Ishikawa (cell line): ENCODE data around the gene YBX1.

ENCODE experiments used
- CEBPB ChIP-seq: IDR thresholded peaks from 2 replicates; pipeline ENCODE4 v1.6.1; 2012
- CREB1 ChIP-seq: IDR thresholded peaks from 2 replicates; pipeline ENCODE4 v1.6.1; 2012; ENCODE audit warnings: low read depth
- EGR1 ChIP-seq: IDR thresholded peaks from 2 replicates; pipeline ENCODE4 v1.6.1; 2012
- EP300 ChIP-seq: IDR thresholded peaks from 2 replicates; pipeline ENCODE4 v1.6.1; 2012; ENCODE audit warnings: borderline replicate concordance
- FOXM1 ChIP-seq: IDR thresholded peaks from 2 replicates; pipeline ENCODE4 v1.6.1; 2012; ENCODE audit warnings: low read depth, borderline replicate concordance
- MAX ChIP-seq: IDR thresholded peaks from 2 replicates; pipeline ENCODE4 v1.6.1; 2012
- NFIC ChIP-seq: IDR thresholded peaks from 2 replicates; pipeline ENCODE4 v1.6.1; 2012
- RAD21 ChIP-seq: IDR thresholded peaks from 2 replicates; pipeline ENCODE4 v1.6.1; 2012; ENCODE audit warnings: low read depth
- REST ChIP-seq: IDR thresholded peaks from 2 replicates; pipeline ENCODE4 v1.6.1; 2012; ENCODE audit warnings: low read depth, mild to moderate bottlenecking
- TAF1 ChIP-seq: IDR thresholded peaks from 2 replicates; pipeline ENCODE4 v1.6.1; 2012; ENCODE audit warnings: low read depth, mild to moderate bottlenecking
- TCF12 ChIP-seq: IDR thresholded peaks from 2 replicates; pipeline ENCODE4 v1.6.1; 2012; ENCODE audit warnings: low read depth
- TEAD4 ChIP-seq: IDR thresholded peaks from 2 replicates; pipeline ENCODE4 v1.6.1; 2012
- USF1 ChIP-seq: IDR thresholded peaks from 2 replicates; pipeline ENCODE4 v1.6.1; 2012
- YY1 ChIP-seq: IDR thresholded peaks from 2 replicates; pipeline ENCODE4 v1.6.1; 2012; ENCODE audit warnings: low read depth
- ZBTB7A ChIP-seq: IDR thresholded peaks from 2 replicates; pipeline ENCODE4 v1.6.1; 2012; ENCODE audit warnings: low read depth

YBX1 gene

GRCh38 chr1:42658877-42659337, 23.3 kb upstream of the YBX1 start:
- no peak for TF ChIP-seq FOXM1
- TF ChIP-seq EGR1, result no peak
- no peak for TF ChIP-seq TEAD4
- TF ChIP-seq MAX, result no peak
- TF ChIP-seq RAD21, result no peak
- no peak for TF ChIP-seq NFIC
- no peak for TF ChIP-seq REST
- no peak for TF ChIP-seq TCF12
- no peak for TF ChIP-seq USF1
- no peak for TF ChIP-seq YY1
- TF ChIP-seq EP300, result no peak
- TF ChIP-seq ZBTB7A, result no peak

GRCh38 chr1:42660907-42661500, 21.2 kb upstream of the YBX1 start:
- no peak for TF ChIP-seq ZBTB7A
- no peak for TF ChIP-seq EGR1
- no peak for TF ChIP-seq MAX
- TF ChIP-seq CEBPB, result no peak

GRCh38 chr1:42669936-42670335, 12.3 kb upstream of the YBX1 start:
- TF ChIP-seq YY1, result no peak
- TF ChIP-seq REST, result no peak
- no peak for TF ChIP-seq TCF12
- TF ChIP-seq TEAD4, result peak; percentile 77
- TF ChIP-seq MAX, result peak; percentile 64
- no peak for TF ChIP-seq ZBTB7A
- no peak for TF ChIP-seq RAD21
- no peak for TF ChIP-seq NFIC
- TF ChIP-seq CEBPB, result no peak
- TF ChIP-seq EGR1, result no peak
- TF ChIP-seq CREB1, result no peak
- TF ChIP-seq USF1, result no peak
- no peak for TF ChIP-seq FOXM1

GRCh38 chr1:42670425-42670824, 11.8 kb upstream of the YBX1 start:
- no peak for TF ChIP-seq EGR1
- TF ChIP-seq CEBPB, result no peak
- TF ChIP-seq YY1, result peak; percentile 58; the same call in 1 of the 2 replicates
- no peak for TF ChIP-seq MAX
- TF ChIP-seq TEAD4, result peak; percentile 73
- 0 out of 2 replicates have a peak, but pooled peaks have one; percentile 9 for TF ChIP-seq USF1

GRCh38 chr1:42674214-42674613, 8.0 kb upstream of the YBX1 start:
- TF ChIP-seq NFIC (no peak), YY1 (no peak), FOXM1 (no peak), USF1 (no peak), EP300 (no peak), TEAD4 (no peak), MAX (no peak), TAF1 (no peak), CEBPB (no peak), REST (no peak), EGR1 (no peak), TCF12 (no peak), RAD21 (no peak), ZBTB7A (no peak), CREB1 (no peak)
